HG03135 (cell line): ENCODE results near the gene NUDT14.

Experiments used
- ATAC-seq: cut with Tn5 transposase; IDR thresholded peaks from one replicate; pipeline ENCODE4 v1.9.1; 2021; ENCODE audit warnings: mild to moderate bottlenecking, moderate library complexity; ENCODE audit not compliant: unreplicated experiment

Gene NUDT14

DNA sequence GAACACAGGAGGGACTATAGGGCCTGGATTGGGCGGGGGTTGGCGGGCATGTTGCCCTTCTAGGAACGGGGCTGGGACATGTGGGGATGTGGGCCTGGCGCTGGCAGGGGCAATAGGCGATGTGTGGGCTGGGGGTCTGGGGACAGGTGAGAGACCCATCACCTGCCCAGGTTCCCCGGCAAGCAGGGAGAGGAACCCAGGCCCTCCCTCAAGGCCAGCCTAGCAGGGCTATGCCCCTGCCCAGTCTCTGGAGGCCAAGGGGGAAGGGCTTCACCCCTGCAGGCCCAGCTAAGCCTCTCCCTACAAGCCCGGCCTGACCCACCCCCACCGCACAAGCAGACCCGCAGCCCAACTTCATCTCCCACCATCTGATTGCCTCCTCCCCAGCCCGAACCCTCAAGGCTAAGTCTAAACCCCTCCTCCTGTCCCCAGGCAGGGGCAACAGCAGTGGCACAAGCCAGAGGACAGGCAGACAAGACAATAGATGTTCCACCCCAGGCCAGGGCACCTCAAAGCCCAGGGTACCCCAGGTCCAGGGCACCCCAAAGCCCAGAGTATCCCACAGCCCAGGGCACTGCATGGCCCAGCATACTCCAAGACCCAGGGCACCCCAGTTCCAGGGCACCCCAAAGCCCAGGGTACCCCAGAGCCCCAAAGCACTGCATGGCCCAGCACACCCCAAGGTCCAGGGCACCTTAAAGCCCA is 19.0 kb downstream of the NUDT14 start:
- ATAC-seq, result no peak

DNA sequence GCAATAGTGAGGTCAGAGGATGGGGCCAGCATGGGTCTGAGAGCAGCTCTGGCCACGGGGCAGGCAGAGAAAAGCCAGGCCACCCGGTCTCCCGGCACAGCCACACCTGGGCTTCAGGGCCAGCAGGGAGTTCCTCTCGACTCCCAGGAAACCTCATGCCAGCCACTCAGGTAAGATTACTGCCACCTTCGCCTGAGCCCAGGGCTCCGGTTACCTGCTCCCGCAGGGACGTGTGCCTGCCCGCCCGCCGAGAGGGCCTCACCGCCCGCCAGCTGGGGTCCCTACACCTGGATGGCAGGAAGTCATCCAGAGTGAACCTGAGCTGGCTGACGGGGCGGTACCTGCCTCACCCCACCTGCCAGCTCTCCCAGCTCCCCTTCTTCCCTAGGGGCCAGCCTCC is 19.8 kb downstream of the NUDT14 start:
- ATAC-seq, result no peak

DNA sequence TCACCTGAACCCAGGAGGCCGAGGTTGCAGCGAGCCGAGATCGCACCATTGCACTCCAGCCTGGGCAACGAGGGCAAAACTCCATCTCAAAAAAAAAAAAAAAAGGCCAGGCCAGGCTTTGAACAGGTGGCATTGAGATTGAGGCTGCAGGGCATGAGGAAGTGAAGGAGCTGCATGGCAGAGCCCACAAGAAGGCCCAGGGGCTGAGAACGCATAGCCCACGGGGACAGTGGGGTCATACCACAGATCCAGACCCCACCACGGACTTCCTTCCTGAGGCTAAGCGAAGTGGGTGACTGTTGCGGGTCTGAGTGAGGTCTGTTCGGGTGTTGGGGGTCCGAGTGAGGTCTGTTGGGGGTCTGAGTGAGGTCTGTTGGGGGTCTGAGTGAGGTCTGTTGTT is 20.3 kb downstream of the NUDT14 start:
- ATAC-seq, result no peak

DNA sequence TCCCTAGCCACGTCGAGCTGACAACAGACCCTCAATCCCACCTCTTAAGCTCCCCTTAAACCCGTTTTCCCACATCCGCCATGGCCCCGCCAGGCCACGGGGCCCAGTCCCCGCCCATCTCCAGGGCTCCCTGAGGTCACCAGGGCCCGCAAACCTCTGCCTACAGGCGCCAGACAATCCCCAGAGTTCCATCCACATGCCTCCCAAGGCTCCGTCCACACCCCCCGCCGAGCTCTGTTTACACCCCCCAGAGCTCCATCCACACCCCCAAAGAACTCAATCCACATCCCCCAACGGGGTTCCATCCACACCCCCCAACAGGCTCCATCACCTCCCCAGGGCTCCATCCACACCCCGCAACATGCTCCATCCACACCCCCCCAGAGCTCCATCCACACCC is 21.8 kb downstream of the NUDT14 start:
- ATAC-seq, result no peak

DNA sequence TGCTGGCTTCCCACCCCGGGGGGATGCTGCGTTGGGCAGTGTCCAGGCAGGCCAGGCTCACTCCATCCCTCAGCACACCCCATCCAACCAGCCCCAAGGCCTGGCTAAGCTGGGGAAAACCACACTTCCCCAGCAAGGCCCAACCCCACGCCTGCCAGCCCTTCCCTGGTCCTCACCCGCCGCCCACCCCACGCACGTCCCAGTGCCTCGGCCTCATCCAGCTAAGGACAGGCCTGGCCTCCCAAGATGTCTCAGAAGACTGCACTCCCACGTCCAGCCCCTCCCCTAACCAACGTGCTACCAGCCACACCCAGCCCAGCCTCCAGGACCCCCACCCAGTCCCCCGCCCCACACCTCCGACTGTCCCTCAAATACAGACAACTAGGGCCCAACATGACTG is 22.3 kb downstream of the NUDT14 start:
- ATAC-seq, result no peak

DNA sequence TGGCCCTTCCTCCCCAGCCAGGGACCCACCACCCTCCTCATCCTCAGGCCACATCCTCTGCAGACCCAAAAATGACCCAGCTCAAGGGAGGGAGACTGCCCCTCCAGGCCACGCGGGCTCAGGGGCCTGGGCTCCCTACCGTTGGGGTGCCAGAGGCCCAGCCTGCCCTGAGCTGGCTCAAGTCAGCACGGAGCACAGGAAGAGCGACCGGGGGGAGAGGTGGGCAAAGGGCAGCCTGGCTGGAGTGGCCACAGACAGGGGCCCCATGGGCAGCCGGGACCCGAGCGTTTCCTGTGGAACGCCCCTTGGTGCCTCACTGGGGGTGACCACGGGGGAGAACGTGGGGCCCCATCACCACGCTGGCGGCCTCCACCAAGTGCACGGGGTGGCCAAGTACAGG is 23.2 kb downstream of the NUDT14 start:
- no peak for ATAC-seq

DNA sequence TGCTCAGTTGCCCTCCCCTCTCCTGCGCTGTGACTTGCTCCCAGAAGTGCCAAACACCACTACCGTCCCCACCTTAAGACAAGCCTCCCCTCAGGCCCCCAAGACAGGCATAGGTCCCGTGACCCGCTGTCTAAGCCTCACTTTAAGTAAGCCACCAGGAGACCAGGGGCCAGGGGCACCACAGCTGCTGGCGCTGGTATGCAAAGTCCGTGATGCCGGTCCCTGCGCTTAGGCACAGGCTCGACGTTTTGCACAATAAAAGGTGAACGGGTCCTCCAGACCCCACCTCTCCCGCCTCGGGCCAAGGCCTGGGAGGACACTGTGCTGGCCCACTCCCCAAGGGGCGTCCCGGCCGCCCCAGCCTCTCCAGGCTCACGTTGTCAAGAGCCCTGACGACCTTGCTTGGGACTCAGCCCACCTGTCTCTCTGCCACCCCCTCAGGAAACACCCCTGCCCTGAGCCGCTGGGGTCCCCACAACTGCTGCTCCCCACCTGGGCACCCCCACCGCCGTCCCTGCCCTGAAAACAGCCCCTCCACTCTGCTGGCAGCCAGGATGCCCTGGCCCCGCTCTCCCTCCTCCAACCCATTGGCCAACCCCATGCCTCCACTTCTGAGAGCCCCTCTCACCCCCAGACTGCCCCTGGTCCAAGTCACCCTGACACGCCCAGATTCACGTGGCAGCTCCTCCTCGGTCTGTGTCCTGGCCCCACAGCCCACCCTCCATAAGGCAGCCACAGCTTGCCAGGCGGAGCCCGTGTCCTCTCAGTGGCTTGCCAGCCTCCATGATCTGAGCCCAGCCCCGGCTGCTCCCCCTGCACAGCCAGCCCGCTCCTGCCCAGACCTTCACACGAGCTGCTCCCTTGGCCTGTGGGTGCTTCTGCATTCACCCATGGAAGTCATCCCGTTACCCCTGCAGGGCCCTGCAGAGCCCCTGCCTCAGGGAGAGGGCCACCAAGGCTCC is 24.4 kb downstream of the NUDT14 start:
- ATAC-seq, result no peak

DNA sequence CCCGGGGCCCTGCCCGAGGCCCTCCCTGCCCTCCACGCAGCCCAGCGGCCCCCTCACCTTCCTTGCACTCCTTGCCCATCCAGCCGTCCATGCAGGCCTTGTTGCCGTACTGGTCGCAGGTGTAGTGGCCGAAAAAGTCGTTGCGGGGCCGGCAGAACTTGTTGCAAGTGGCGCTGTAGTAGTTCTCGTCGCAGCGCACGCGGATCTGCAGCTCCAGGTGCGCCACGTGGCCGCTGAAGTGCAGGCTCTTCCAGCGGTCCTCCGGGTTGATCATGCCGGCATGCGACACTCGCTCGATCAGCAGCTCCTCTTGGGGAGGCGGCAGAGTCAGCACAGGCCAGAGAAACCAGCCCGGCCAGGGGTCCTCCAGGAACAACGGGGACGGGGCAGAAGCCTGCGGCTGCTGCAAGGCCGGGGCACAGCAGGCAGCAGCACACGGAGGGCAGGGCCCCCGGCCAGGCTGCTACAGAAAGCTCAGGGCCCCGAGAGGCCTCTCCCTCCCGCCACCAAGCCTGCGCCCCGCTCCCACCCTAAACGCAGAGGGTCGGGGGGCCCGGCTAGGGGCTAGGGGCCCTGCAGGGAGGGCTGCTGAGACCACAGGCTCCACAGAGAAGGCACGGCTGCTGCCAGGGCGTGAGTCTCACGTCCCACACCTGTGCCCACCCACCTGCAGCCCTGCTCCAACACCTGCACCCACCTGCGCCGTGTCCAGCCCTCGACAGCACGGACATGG is 25.3 kb downstream of the NUDT14 start:
- ATAC-seq, result no peak

DNA sequence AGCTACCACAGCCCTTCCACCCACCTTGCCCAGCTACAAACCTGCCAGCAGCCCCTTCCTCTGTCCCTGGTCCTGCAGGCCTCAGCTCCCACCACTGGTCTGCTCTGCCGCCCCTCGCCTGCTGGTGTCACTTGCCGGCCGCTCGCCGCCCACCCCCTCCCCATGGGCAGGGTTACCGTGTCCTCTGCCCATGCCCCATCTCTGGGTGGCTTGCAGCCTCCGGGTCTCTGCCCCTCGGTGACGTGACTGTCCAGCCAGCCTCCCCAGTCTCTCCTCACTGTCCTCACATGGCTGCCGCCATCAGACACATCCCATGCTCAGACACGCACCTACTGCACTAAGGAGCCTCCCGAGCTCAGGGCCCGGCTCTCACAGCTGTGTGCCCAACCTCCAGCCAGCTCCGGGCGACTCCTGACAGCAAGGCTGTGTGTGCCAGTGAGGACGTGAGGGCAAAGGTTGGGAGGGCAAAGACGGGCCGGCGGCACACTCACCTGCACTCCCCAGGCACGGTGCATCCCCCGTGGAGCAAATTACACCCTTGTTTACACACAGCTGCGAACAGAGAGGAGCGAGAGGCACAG is 26.0 kb downstream of the NUDT14 start:
- ATAC-seq, result no peak

DNA sequence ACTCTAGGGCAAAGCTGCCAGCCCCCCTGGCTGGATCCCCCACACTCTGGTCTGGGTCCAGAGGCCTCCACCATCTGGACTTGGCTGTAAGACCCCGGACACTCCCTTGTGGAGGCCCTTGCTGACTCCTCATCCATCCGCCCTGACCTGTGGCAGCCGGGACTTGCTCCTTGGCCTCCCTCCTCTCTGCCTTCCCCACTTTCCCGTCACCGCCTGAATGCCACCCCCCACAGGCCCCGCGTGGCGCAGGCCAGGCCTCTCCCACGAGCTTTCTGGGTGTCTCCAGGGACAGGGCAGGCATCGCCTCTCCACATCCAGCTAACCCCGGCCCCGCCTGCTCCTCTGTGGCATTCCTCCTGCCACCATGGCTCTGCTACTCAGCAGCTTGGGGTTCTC is 26.6 kb downstream of the NUDT14 start:
- no peak for ATAC-seq

DNA sequence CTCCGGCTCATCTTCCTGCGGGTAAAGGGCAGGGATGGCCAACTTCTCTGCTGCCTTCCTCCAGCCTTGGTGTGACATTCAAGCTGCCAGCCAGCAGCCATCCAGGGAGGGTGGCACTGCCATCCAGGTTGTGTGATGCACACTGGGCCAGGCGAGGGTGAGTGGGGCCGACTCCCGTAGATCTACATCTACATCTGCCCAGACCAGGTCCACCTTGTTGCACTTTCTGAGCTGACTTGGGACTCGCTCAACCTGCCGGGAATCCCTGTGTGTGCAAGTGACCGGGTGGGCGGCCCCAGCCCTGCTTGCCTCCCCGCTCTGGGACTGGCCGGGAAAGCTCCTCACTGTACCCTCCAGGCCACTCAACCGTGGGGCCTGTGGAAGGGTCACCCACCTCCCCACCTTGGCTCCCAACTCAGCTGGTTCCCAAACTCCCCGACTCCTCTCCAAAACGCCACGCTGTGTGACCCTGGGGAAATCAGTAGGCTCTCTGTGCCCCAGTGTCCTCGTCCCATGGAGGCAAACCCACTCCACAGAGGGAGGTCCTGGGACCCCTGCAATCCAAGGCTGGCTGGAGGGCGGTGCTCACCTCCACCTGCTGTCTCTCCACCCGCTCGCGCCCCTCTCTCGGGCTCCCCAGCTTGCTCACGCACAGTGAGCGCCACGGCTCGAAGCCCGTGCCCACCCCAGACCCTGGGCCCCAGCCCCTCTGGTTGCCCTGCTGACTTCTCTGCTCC is 27.2 kb downstream of the NUDT14 start:
- ATAC-seq, result no peak

DNA sequence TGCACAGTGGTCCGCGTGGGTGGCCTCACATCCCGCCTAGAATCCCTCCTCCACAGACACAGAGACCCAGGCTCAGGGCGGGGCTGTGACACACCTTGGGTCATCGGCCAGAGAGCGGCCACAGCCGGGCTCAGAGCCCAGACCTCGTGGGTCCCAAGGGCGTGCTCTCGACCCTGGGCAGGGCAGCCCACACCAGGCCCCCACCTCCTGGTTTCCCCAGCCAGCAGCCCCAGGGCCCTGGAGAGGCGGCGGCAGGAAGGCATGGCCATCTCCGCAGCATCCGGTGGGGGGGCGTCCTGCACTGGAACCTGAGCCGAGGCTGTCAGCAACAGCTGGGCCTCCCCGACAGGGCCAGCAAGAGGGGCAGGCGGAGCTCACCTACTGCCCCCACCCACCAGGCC is 27.8 kb downstream of the NUDT14 start:
- no peak for ATAC-seq

DNA sequence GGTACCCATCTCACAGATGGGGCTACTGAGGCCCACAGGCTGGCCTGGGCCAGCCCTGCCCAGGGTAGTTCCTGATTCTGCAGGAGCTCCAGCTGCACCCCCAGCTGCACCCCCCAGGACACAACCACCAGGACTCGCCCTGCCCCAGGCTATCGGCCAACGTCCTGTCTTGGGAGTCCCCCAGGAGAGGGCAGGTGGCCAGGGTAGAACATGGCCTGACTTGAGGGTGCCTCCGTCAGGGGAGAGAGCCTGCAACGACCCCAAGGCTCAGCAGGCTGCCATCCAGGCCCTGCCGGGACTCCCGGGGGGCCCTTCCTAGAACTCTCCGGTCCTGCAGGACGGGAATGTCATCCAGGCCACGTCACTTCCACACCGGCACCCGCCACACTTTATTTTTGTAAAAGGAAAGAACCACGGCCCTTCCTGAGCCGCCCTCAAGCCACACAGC is 28.3 kb downstream of the NUDT14 start:
- ATAC-seq, result no peak

DNA sequence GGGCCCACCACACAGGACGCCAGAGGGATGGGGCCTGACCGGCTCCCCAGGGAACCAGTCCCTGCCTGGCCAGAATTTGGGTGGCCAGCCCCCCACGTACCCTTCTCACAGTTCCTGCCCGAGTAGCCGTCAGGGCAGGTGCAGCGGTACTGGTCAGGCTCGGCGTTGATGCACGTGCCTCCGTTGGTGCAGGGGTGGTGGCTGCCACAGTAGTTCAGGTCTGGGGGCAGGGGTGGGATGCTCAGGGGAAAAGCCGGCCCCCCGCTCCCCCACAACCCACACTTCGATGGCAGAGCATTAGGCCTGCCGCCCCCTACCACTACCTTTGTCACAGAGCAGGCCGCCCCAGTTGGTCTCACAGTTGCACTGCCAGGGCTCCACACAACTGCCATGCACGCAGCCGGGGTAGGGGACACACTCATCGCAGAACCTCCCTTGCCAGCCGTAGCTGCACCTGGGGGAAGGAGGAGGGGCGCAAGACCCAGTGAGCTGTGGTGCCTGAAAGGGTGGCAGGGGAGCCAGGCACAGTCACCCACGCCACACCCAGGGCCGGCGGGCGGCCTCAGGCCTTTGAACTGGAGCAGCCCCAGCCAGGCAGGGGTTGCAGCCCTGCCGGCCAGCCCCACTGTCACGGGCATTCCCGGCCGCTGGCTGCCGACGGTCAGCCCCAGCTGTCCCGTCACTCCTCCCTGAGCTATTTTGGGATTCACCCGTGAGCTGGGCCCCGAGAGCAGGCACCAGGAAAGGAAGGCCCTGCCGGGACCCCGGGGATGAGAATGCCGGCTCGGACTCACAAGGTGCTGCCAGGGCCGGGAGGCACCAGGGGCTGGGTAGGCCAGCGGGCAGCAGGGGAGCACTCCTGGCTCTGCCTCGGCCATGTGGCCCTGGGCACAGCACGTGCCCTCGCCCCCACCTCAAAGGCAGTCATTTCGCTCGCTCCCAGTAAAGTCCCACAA is 29.0 kb downstream of the NUDT14 start:
- ATAC-seq, result no peak

DNA sequence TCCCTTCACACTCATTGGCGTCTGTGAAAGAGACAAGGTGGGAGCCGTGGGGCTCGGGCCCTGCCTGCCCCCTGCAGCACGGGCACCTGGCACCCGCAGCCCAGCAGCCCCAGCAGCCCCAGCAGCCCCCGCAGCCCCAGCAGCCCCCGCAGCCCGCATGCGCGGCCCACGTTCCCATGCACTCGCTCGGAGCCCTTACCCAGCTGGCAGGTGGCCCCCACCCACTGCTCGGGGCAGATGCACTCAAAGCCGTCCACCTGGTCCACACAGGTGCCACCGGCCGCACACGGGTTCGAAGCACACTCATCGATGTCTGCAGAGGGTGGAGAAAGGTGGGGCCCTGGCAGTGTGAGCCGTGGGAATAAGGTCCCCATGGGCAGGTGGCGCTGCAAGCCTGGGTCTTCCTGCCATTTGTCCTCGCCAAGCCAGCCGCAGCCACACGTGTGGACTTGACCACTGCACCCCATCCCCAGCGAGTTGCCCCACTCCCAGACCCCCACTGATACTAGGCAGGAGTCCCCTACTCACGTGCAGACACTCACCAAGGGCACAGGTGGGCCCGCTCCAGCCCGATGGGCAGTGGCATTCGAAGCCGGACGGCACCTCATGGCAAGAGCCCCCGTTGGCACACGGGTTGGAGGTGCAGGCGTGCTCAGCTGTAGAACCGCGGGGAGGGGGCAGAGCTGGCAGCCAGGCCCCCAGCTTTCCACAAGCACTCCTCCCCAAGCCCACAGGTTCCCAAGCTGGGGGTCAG is 29.9 kb downstream of the NUDT14 start:
- ATAC-seq, result no peak

DNA sequence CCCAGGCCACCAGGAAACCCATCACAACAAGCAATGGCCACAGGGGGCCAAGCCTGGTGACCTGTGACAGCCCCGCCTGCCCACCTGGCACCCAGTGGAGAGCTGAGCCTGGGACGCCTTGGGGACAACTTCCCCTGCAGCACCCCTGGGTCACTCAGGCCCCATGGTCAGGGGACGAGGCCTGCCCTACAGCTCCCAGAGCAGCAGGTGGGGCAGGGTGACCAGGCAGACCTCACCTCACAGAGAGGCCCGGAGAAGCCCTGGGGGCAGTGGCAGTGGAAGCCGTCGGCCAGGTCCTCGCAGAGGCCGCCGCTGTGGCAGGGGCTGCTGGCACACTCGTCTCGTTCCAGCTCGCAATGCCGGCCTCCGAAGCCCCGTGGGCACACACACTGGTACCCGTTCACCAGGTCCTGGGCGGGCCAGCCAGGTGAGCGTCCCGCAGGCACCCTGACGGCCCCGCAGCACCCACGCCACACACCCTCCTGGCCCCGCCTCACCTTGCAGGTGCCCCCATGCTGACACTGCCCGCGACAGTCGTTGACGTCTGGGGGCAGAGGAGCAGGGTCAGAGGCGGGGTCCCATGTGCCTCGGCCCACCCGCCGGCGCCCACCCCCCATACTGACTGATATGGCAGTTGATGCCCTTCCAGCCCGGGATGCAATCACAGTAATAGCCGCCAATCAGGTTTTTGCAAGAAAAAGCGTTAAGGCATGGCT is 30.6 kb downstream of the NUDT14 start:
- ATAC-seq, result no peak

DNA sequence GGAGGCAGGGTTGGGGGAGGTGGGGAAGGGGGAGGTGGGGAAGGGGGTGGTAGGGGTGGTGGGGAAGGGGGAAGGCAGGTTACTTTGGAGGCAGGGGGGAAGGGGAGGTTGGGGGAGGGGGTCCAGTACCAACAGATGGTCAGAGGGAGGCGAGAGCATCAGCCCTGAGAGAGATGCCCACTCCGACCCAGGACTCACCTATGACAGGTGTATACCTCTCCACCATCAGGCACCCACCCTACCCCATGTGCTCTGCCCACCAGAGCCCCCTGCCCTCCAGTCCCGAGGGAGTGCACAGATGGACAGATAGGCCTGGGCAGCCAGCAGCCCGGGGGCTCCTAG is 31.1 kb downstream of the NUDT14 start:
- no peak for ATAC-seq

DNA sequence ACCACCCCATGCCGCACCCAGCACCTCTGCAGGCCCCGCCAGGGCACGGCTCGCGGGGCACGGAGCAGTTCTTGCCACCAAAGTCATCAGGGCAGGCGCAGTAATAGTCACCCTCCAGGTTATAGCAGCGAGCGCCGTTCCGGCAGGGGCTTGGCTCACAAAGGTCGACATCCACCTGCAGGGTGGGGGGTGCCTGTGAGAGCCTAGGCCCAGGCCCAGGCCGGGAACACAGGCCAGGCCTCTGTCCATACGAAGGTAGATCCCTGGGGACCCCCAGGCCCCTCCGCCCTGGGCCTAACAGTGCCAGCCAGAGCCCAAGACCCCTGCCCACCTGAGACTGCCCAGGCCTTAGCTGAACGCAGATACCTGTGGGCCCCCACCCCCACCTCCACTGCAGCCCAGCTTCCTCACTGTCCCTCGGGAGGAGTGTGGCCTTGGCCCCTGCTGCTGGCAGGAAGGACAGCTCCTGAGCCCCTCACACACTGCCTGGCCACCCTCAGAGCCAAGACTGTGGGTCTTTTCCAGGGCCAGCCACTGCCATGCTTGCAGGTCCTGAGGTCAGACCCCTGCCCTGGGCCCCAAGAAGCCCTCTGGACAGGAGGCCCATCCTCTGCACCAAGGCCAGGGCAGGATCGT is 31.8 kb downstream of the NUDT14 start:
- ATAC-seq, result no peak
